UCSD-AML1 (cell line): ENCODE data around the gene SLC6A7.
A peak's percentile ranks its signal among the peaks of the same experiment; 100 is the strongest.
"Not testable (repeated sequence)": the region's sequence is repeated elsewhere in the genome, so short reads cannot be mapped to it uniquely, and the experiment has no call there.

ENCODE experiments used
- DNase-seq: peaks from one replicate; lab custom pipeline; 2025; ENCODE audit not compliant: unreplicated experiment; lab: John Stamatoyannopoulos, UW

Gene SLC6A7

GRCh38 chr5:150215979-150216944 lies 26.4 kb downstream of the SLC6A7 start:
- DNase-seq = no peak

DNA sequence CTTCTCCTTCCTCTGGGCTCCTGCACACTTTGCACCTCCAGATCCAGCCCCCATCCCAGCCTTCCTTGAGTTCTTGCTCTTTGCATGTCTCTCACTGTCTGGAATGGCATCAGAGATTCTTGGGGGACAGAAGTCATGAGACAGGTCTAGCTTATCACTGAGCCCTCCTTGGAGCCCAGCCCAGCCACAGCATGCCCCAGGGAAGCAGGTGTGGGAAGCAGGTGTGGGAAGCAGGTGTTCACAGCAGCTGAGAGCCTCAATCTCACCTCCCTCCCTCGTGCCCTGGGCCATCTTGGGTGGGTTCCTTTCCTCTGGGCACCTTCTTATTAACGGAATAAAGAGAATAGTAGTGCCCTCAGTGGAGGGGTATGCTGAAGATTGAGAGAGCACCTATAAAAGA lies 27.2 kb downstream of the SLC6A7 start:
- no peak for DNase-seq

DNA sequence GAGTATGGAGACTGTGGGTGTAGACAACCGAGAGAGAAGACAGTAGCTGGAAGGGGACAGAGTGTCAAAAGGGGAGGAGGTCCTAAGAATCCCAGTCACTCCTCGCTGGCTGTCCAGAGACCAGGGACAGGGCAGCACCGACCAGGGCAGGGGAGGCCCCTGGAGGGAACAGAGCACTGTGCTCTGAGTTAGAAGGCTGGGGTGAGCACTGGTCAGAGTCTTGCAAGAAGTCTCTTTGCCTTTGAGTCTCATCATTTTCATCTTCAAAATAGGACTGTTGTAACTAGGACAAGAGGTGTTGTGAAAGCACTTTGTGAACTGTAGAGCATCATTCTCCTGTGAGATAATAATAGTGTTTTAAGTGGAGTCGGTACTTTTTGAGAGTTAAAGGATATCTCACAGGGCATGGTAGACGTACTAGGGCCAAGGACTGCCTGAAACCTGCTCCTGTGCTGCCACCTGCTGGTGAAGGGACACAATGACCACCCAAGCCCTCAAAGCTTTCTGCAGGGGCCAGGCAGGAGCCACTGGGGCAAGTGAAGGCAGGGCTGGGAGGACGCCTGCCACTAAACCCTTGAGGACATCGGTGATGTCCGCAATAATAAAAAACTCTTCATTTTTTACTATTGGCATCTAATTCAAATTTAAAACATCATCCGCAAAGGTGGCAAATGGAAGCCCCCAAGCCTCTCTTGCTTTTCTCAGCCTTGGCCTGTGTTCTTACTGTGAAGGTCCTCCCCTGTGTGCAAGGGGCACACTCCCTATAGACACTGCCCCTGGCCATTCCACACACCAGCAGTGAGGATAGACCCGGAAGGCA lies 28.2 kb downstream of the SLC6A7 start:
- DNase-seq = peak; percentile 79

- no peak for DNase-seq
Measured at GRCh38 chr5:150218693-150219035, 28.8 kb downstream of the SLC6A7 start.

DNA sequence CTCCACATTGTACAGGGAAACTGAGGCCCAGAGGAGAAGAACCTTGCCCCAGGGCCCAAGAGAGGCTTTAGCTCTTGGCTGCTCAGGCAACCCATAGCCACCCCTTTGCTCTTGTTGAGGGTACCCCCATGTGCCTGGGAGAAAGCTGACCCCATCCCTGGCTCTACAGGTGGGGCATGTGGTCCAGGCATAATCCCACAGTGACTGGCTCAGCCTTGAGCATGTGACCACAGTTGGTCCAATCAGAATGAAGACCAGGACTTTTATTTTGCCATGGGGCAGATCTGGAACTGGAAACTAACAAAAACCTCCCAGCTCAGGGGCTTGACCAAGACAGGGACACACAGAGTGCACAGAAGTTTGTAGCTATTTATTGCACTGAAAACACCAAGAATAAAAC lies 29.3 kb downstream of the SLC6A7 start:
- no peak for DNase-seq

DNA sequence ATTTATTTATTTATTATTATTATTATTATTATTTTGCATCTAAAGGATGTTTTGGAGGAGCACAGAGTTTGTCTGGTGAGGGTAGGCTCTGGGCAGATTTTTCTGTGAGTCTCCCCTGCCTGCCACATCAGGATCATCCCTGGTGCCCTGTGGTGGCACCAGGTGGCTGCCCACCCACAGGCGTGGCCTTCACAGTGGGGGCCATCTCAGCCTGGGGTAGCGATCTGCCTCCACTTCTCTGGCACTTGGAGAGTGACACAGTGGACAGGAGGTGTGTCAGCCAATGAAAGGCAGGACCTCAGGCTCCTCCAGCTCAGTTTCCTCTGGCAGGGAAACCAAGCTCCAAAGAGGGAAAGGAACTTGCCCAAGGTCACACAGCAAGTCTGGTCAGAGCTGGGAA lies 30.0 kb downstream of the SLC6A7 start:
- no peak for DNase-seq

GRCh38 chr5:150221471-150221870 lies 31.6 kb downstream of the SLC6A7 start:
- no peak for DNase-seq

DNA sequence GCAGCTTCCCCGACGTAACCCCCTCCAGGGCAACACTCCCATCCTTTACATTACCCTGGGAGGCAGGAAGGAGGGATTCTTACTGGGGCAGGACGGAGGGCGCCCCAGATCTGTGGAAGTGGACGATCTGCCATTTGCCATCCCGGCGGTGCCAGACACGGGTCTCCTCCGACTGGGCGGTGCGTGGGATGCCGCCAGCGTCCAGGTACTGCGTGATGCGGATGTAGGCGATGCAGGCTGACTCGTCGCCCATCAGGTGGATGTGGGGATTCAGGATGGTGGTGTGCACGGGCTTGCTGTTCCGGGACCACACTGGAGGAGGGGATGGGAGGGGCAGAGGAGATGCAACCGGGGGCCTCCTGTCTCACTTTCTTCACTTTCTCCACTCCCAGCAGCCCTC lies 33.0 kb downstream of the SLC6A7 start:
- no peak for DNase-seq

GRCh38 chr5:150223474-150223873 lies 33.6 kb downstream of the SLC6A7 start:
- DNase-seq = no peak

GRCh38 chr5:150224483-150225027 lies 34.7 kb downstream of the SLC6A7 start:
- no peak for DNase-seq

DNA sequence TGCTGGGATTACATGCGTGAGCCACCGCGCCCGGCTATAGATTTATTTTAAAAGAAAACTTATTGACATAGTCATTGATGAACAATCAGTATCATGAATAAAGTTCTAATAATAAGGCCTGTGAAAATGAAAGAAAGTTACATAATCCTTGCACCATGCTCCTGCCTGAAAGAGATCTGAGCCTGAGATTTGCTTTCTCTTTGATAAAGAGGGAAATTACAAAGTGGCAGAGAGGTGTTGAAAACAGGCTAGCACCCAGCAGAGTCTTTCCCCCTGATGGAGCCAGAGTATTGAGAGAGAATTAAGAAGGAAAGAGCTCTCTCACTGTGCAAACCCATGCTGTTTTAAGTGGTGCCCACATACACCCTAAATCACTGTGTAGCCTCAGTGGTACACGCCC lies 37.2 kb downstream of the SLC6A7 start:
- no peak for DNase-seq

GRCh38 chr5:150227606-150228273 lies 37.9 kb downstream of the SLC6A7 start:
- DNase-seq = no peak

GRCh38 chr5:150229571-150229970 lies 39.7 kb downstream of the SLC6A7 start:
- no peak for DNase-seq

DNA sequence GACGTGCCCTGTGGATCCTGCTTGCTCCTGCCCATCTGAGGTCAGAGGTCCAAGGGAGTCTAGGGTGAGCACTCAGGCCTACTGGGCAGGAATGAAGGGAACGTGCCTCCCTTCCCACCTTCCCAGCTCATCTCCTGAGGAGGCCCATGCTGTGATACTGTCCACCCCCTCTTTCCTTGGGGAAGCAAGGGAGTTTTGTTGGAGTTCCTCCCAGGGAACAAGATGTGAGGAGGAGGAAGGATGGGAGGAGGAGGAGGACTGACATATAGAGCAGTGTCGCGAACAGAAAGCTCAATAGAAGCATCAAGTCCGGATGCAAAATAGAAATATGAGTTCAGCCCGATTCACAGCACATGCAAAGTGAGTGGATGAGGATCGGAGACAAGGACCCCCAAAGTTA lies 41.0 kb downstream of the SLC6A7 start:
- no peak for DNase-seq

DNA sequence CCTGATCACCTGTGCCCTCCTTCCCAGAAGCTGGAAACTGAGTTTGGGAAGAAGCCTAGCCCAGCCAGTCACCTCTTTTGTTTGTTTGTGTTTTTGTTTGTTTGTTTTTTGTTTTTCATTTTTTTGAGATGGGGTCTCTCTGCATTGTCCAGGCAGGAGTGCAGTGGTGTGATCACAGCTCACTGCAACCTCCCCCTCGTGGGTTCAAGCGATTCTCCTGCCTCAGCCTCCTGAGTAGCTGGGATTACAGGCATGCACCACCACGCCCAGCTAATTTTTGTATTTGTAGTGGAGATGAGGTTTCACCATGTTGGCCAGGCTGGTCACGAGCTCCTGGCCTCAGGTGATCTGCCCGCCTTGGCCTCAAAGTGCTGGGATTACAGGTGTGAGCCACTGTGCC lies 43.8 kb downstream of the SLC6A7 start:
- not testable (repeated sequence) for DNase-seq

DNA sequence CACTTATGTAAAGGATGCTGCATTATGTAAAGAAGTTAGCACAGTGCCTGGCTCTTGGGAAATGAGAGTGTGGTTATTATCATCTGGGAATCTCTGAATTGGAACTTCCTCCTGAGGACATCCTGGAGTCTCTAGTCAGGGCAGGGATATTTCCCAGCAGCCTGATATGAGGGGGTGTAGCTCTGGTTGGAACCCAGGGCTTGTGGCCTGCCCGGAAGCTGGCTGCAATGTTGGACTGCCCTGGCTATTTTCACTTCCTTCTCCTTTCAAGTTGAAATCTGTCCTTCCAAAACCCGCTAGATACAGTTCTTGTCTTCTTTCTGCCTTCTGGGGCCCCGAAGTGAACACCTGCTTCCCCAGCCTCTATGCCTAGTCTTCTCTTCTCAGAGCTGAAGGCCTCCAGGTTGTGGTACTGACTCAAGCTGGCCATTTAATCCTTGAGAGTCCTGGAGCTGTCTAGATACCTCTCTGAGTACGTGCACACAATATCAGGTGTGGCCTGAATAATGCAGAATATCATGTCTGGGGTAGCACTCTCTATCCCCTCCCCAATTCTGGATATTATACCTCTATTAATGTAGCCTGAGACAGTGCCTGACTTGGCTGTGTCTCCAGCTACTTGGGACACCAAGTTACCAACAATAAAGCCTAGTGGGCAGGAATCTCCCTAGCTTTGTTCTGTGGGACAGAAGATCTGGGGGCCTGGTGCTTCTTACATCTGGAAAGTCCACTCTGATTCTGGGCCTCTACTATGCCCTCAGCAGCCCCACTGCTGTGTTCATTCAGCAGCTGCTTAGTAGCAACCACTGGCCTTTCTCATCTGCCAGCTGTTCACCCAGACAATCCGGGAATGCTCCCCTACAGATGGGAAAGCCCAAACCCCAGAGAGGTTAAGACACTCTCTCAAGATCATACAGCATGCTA lies 45.0 kb downstream of the SLC6A7 start:
- DNase-seq = no peak

- DNase-seq = no peak
Measured at GRCh38 chr5:150235500-150235854, 45.6 kb downstream of the SLC6A7 start.

GRCh38 chr5:150236313-150236712 lies 46.5 kb downstream of the SLC6A7 start:
- no peak for DNase-seq

DNA sequence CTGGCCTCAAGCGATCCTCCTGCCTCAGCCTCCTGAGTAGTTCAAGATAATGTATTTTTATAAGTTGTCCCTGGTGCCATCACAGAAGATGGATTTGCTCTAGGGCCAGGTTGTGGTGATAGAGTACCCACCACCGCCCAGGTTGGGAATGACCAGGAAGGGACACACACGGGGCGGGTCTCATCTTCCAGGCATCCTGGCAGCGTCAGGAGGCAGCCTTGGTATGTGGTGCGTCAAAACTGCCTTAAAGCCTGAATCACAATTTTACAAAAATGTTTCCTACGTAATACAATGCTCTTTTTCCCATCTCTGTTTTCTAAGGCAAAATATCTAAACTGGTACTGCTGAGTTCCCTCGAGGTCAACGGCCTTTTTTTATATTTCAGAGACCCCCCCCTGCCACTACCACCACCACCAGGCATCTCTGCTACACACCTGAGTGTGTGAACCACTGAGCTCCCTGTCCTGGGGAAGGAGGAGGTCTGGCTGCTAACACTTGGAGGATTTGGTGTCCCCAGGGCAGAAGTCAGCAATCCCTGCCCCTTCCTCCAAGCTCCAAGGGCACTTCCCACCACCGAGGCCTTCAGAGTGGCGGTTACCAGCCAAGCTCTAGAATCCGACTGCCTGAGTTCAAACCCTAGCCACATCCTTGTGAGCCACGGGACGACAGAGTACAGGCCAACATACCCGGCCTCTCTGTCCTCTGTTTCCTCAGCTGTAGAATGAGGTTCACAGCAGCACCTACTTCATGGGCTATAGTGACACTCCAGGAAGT lies 47.3 kb downstream of the SLC6A7 start:
- no peak for DNase-seq

- no peak for DNase-seq
Measured at GRCh38 chr5:150238646-150239045, 48.8 kb downstream of the SLC6A7 start.
